ENCODE measurements around the gene IER2. TPM values are rescaled to one million over a fixed set of nuclear protein-coding genes. Genes with fewer than 3 reads are reported as not detected.

IER2 gene
- total and polyA plus RNA-seq, 2 of the 8 experiments (the other 6 are each of a cell fraction or from before 2014, with no cell fraction given), result 84.5 to 138 TPM

- TF ChIP-seq CHD7 (IDR thresholded peaks at IDR 0.05; ENCODE audit: insufficient replicate concordance, low read length) (no peak), E2F6 (IDR thresholded peaks at IDR 0.05) (no peak), SP2 (IDR thresholded peaks at IDR 0.05; ENCODE audit: low read length) (no peak), SAP30 (IDR thresholded peaks at IDR 0.05; ENCODE audit: insufficient read depth, insufficient replicate concordance, low read length) (no peak), RFX5 (IDR thresholded peaks at IDR 0.05; ENCODE audit: borderline replicate concordance, low read depth, low read length) (no peak), USF2 (IDR thresholded peaks at IDR 0.05; ENCODE audit: low read length) (no peak), CBX8 (IDR thresholded peaks at IDR 0.05; ENCODE audit: borderline replicate concordance, low read depth, low read length) (no peak), TAF1 (IDR thresholded peaks at IDR 0.05; ENCODE audit: low read depth, low read length) (peak; percentile 92), ZNF274 (IDR thresholded peaks at IDR 0.05; ENCODE audit: borderline replicate concordance, extremely low read depth, low read length) (no peak)
These were observed 32.3 kb upstream of the IER2 start, which contains the start of gene NACC1 (continued) for GRCh38 chr19:13117772-13118423.

Measured in H1 (cell line).